GM12878 (cell line): ENCODE data around the gene MBOAT1. TPM values are rescaled to one million over a fixed set of nuclear protein-coding genes. Genes with fewer than 3 reads are reported as not detected.

Experiments used
- ATAC-seq: fragments of 200-7000 bp; cut with Tn5 transposase; 3 replicates; pipeline ENCODE4 v1.9.1; 2020; ENCODE audit warnings: mild to moderate bottlenecking, moderate library complexity
- BruUV-seq: library from RNA; stranded (reverse); fragments of 400-500 nt; replicated peaks from 2 replicates; lab custom pipeline; 2021; lab: Mats Ljungman, UMichigan
- CTCF ChIA-PET: fragments of 300-600 bp; sonication (Branson Sonifier 250); formaldehyde crosslinking; extraction: SDS; loops from one replicate; lab custom pipeline; 2021; ENCODE audit warnings: inconsistent platforms; lab: Yijun Ruan, JAX
- POLR2A ChIA-PET: fragments of 350-600 bp; formaldehyde crosslinking; extraction: SDS; loops from one replicate; lab custom pipeline; 2021; ENCODE audit warnings: inconsistent platforms; lab: Charles Lee
- RAD21 ChIA-PET: fragments of 300-600 bp; sonication (Branson Sonifier 250); formaldehyde crosslinking; loops from one replicate; lab custom pipeline; 2023; ENCODE audit warnings: antibody characterized with exemption; ENCODE audit not compliant: unreplicated experiment; lab: Charles Lee
- SMC1A ChIA-PET: fragments of 300-600 bp; sonication (Branson Sonifier 250); formaldehyde crosslinking; loops from one replicate; lab custom pipeline; 2023; ENCODE audit not compliant: unreplicated experiment, uncharacterized antibody; lab: Charles Lee
- DNase-seq: peaks from one replicate; pipeline ENCODE4 v3.0.0-alpha.2; 2011; ENCODE audit warnings: low read depth, low spot score
- FAIRE-seq: peaks from 3 replicates; lab custom pipeline; 2011; peaks lifted over from hg19 to GRCh38; lab: Jason Lieb, UNC
- H2AFZ ChIP-seq: 2 replicates; pipeline ENCODE4 v1.6.0; 2011; ENCODE audit warnings: low read depth, low read length, control low read depth; ENCODE audit not compliant: control insufficient read depth
- H3K27ac ChIP-seq: 2 replicates; pipeline ENCODE4 v1.5.1; 2011; ENCODE audit warnings: control low read depth; ENCODE audit not compliant: control insufficient read depth, insufficient read depth
- H3K27me3 ChIP-seq, 2 experiments: replicated peaks in 1 of 2; 2 replicates each; pipeline versions ENCODE4 v1.6.0 to v1.6.1; 2011; ENCODE audit warnings: low read length in 1 of 2; ENCODE audit not compliant: control insufficient read depth in 2 of 2, insufficient read depth in 2 of 2
- H3K36me3 ChIP-seq, 2 experiments: 2 replicates each; pipeline ENCODE4 v1.5.1; 2011; ENCODE audit warnings: low read length in 1 of 2; ENCODE audit not compliant: control insufficient read depth in 2 of 2, insufficient read depth in 2 of 2
- H3K4me1 ChIP-seq: 2 replicates; pipeline ENCODE4 v1.6.1; 2011; ENCODE audit warnings: mild to moderate bottlenecking, low read length, moderate library complexity, mixed read lengths; ENCODE audit not compliant: control insufficient read depth, insufficient read depth
- H3K4me2 ChIP-seq: 2 replicates; pipeline ENCODE4 v1.6.0; 2011; ENCODE audit warnings: control low read depth; ENCODE audit not compliant: control insufficient read depth, insufficient read depth
- H3K4me3 ChIP-seq: fragments of 200-600 bp; sonication (generic); 2 replicates; pipeline ENCODE4 v1.5.1; 2016
- H3K79me2 ChIP-seq: 2 replicates; pipeline ENCODE4 v1.6.0; 2011; ENCODE audit warnings: low read length; ENCODE audit not compliant: control insufficient read depth, insufficient read depth
- H3K9ac ChIP-seq: 2 replicates; pipeline ENCODE4 v1.8.0; 2011; ENCODE audit warnings: low read length, control low read depth, mixed read lengths; ENCODE audit not compliant: control insufficient read depth, insufficient read depth
- H3K9me3 ChIP-seq: replicated peaks from 3 replicates; pipeline ENCODE4 v1.5.1; 2011; ENCODE audit warnings: mild to moderate bottlenecking, low read length; ENCODE audit not compliant: control insufficient read depth, insufficient read depth
- H4K20me1 ChIP-seq: 2 replicates; pipeline ENCODE4 v1.6.0; 2011; ENCODE audit not compliant: control insufficient read depth, insufficient read depth
- CBFB ChIP-seq: IDR thresholded peaks from 2 replicates; pipeline ENCODE4 v1.6.1; 2016; ENCODE audit warnings: antibody characterized with exemption, low read depth
- CBX5 ChIP-seq: sonication (generic); IDR thresholded peaks from 2 replicates; pipeline ENCODE4 v1.6.1; 2016; ENCODE audit warnings: low read depth, moderate library complexity, mild to moderate bottlenecking, inconsistent platforms
- DPF2 ChIP-seq: fragments of 450-650 bp; IDR thresholded peaks from 2 replicates; pipeline ENCODE4 v1.6.1; 2017; ENCODE audit warnings: mild to moderate bottlenecking
- EED ChIP-seq: sonication (generic); IDR thresholded peaks from 2 replicates; pipeline ENCODE4 v1.6.1; 2016; ENCODE audit warnings: antibody characterized with exemption, low read depth
- EP300 ChIP-seq, 2 experiments: fragments of 150-350 bp in 1 of 2; IDR thresholded peaks; 2 replicates each; pipeline ENCODE4 v1.6.1; 2011 to 2012; ENCODE audit warnings: low read depth in 2 of 2, low read length in 2 of 2, borderline replicate concordance in 1 of 2, improper control_type of control experiment in 1 of 2, inconsistent platforms in 1 of 2; ENCODE audit not compliant: control insufficient read depth in 1 of 2
- HDAC2 ChIP-seq: fragments of 200-600 bp; sonication (generic); IDR thresholded peaks from 2 replicates; pipeline ENCODE4 v1.6.1; 2017
- JUND ChIP-seq: IDR thresholded peaks from 2 replicates; pipeline ENCODE4 v1.6.1; 2012; ENCODE audit warnings: low read depth, mild to moderate bottlenecking, low read length, improper control_type of control experiment, moderate library complexity
- PML ChIP-seq: IDR thresholded peaks from 2 replicates; pipeline ENCODE4 v1.6.1; 2012; ENCODE audit warnings: low read length, inconsistent platforms
- POLR2AphosphoS2 ChIP-seq: IDR thresholded peaks from 2 replicates; pipeline ENCODE4 v1.6.1; 2011; ENCODE audit warnings: low read depth, mild to moderate bottlenecking, low read length, improper control_type of control experiment, moderate library complexity
- POLR2AphosphoS5 ChIP-seq: IDR thresholded peaks from 2 replicates; pipeline ENCODE4 v1.6.1; 2011; ENCODE audit warnings: mild to moderate bottlenecking, low read length, inconsistent platforms
- RBBP5 ChIP-seq: fragments of 200-600 bp; sonication (generic); conservative IDR thresholded peaks from 2 replicates; pipeline ENCODE4 v1.6.1; 2016
- RELA ChIP-seq: fragments of 450-650 bp; IDR thresholded peaks from 2 replicates; pipeline ENCODE4 v1.8.0; 2014; ENCODE audit warnings: borderline replicate concordance; ENCODE audit not compliant: partially characterized antibody
- WGBS: methylation state at CpG from one replicate; pipeline ENCODE4 v1.1.6; 2016; ENCODE audit warnings: low lambda C conversion rate; ENCODE audit not compliant: insufficient replicate concordance, insufficient coverage; ENCODE audit errors: missing lambda C conversion rate; 5-methylcytosine and 5-hydroxymethylcytosine counted together
- in situ Hi-C: fragments of 300-500 bp; cut with MboI; formaldehyde crosslinking; loops from 9 replicates; pipeline ENCODE4 v1.14.3; 2018; ENCODE audit warnings: mixed read lengths
- intact Hi-C: fragments of 100-400 bp; cut with micrococcal nuclease; formaldehyde crosslinking; loops from one replicate; pipeline ENCODE4 v1.14.2; 2022; ENCODE audit not compliant: unreplicated experiment
- polyA plus RNA-seq, 11 experiments: library from polyadenylated mRNA; depleted of rRNA in 4 of 11; unstranded in 6 of 11; stranded (reverse) in 5 of 11; fragments of >200 nt; fragmentation: Nextera tagmentation in 4 of 11; fragmentation: Illumina TruSeq in 1 of 11; extraction: Ambion mirVana in 4 of 11; extraction: Trizol in 1 of 11; gene quantifications; 1 replicate in 1 of 11; 2 replicates in 10 of 11; pipeline versions ENCODE4 v1.2.1 to v1.2.3, GENCODE V29; 2011 to 2016; ENCODE audit warnings: inconsistent platforms in 2 of 11, missing spikeins in 2 of 11, low read depth in 1 of 11
- total RNA-seq, 4 experiments: library from RNA; depleted of rRNA in 3 of 4; stranded (reverse); fragments of >200 nt in 3 of 4; fragmentation: Illumina TruSeq in 1 of 4; extraction: Trizol in 1 of 4; gene quantifications; 2 replicates each; pipeline versions ENCODE4 v1.2.1 to v1.2.3, GENCODE V29; 2013 to 2021
- TF ChIP-seq, protein P1 (sequence below), 3 experiments: IDR thresholded peaks in 2 of 3; conservative IDR thresholded peaks in 1 of 3; 2 replicates each; pipeline ENCODE4 v1.5.1; 2011; ENCODE audit warnings: low read depth in 3 of 3, low read length in 3 of 3, mild to moderate bottlenecking in 3 of 3, control low read depth in 2 of 3, moderate library complexity in 2 of 3, inconsistent platforms in 1 of 3, mixed read lengths in 1 of 3; ENCODE audit not compliant: control insufficient read depth in 2 of 3, insufficient read depth in 1 of 3; ENCODE audit errors: extremely low read depth in 1 of 3
- TF ChIP-seq, protein P2 (sequence below): fragments of 450-650 bp; IDR thresholded peaks from 2 replicates; pipeline ENCODE4 v1.6.1; 2018; ENCODE audit warnings: mild to moderate bottlenecking, low read depth, moderate library complexity; ENCODE audit not compliant: partially characterized antibody

Gene MBOAT1
- total and polyA plus RNA-seq, 10 of the 15 experiments (the other 5 are each of a cell fraction or from before 2014, with no cell fraction given) = 0.39 to 21.0 (median 11.6) TPM

DNA sequence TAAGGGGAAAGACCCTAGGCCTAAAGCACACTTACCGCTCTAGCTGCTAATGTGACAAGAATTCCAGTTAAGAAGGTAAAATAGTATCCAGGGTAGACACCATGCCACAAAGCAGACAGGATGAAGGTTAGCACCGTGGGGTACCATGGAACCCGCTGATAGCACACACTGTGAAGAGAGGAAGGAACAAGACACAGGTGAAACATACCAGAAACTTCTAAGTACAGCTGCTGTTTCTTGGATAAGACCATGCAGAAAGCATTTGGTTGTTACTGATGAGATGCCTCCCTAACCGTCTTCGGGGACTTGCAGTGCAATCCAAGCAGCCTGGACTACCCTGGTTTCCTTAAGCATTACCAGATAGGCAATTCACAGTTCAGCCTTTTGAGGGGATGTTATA is 99.4 kb downstream of the MBOAT1 start:
- no TSS peak for BruUV-seq
- ChIA-PET POLR2A (no interaction called here), RAD21 (no interaction called here), SMC1A (interaction anchor here (0.6 to 0.9 kb wide), 2 partner anchors 8 to 22 kb away, joined by 3 read pairs; no protein-coding TSS in a partner anchor), CTCF (interaction anchor here (4.4 kb wide), 1 partner anchor 14 kb away, joined by 29 read pairs; no protein-coding TSS in a partner anchor)
- no peak overlapping the region for H3K4me3 ChIP-seq
- no peak overlapping the region for H3K9ac ChIP-seq
- H3K79me2 ChIP-seq = no peaks in the 10 kb centered on the region
- H2AFZ ChIP-seq = no peak overlapping the region
- no peaks in the 10 kb centered on the region; the same call in 1 of the 2 replicates for H3K4me1 ChIP-seq
- no peak for FAIRE-seq
- no peak overlapping the region for H3K27ac ChIP-seq
- intact Hi-C loops (no loop called here), in situ Hi-C loops (no loop called here)
- DNase-seq = no peak
- H3K4me2 ChIP-seq = no peak overlapping the region
- no peak for ATAC-seq
- TF ChIP-seq, protein P1, sequence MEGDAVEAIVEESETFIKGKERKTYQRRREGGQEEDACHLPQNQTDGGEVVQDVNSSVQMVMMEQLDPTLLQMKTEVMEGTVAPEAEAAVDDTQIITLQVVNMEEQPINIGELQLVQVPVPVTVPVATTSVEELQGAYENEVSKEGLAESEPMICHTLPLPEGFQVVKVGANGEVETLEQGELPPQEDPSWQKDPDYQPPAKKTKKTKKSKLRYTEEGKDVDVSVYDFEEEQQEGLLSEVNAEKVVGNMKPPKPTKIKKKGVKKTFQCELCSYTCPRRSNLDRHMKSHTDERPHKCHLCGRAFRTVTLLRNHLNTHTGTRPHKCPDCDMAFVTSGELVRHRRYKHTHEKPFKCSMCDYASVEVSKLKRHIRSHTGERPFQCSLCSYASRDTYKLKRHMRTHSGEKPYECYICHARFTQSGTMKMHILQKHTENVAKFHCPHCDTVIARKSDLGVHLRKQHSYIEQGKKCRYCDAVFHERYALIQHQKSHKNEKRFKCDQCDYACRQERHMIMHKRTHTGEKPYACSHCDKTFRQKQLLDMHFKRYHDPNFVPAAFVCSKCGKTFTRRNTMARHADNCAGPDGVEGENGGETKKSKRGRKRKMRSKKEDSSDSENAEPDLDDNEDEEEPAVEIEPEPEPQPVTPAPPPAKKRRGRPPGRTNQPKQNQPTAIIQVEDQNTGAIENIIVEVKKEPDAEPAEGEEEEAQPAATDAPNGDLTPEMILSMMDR (IDR thresholded peaks at IDR 0.05 in 2 of 3, conservative IDR thresholded peaks at IDR 0.05 in 1 of 3; ENCODE audit: control insufficient read depth in 2 of 3, extremely low read depth in 1 of 3, insufficient read depth in 1 of 3, low read depth in 3 of 3, low read length in 3 of 3) = no peak
- TF ChIP-seq RELA (no peak), HDAC2 (no peak), POLR2AphosphoS5 (no peak), JUND (no peak)
- no peaks in the 10 kb centered on the region for H3K9me3 ChIP-seq
- H3K36me3 ChIP-seq = peaks cover 3 to 7% of the 10 kb centered on the region in 2 experiments; a peak in 3 of 4 replicates
- H3K27me3 ChIP-seq = no peaks in the 10 kb centered on the region
- 97% methylated on average over 5 of the region's 5 CpGs for WGBS
- no peaks in the 10 kb centered on the region for H4K20me1 ChIP-seq

DNA sequence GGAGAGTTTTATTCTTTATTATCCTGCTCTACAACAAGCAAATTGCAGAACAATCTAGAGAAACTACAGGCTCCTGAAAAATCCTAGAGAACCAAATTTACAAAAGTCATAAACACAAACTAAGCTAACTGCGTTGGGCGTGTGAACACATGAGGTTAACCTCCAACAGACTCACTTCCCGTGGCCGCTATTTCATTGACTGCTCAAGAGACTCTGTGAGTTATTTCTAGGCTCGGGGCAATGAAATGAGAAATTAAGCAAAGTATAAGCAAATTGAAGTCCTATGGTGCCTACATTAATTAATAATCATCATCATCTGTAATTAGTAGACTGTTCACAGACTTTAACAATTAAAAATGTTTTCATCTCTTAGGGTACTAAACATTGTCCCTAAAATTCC is 100.0 kb downstream of the MBOAT1 start:
- Histone ChIP-seq H3K9me3 (no peaks in the 10 kb centered on the region), H3K4me1 (no peaks in the 10 kb centered on the region; the same call in 1 of the 2 replicates), H2AFZ (no peak overlapping the region), H3K9ac (no peak overlapping the region), H3K79me2 (no peaks in the 10 kb centered on the region), H3K36me3 (peaks cover 1 to 7% of the 10 kb centered on the region in 2 experiments; a peak in 3 of 4 replicates), H3K27ac (no peak overlapping the region), H4K20me1 (no peaks in the 10 kb centered on the region), H3K4me2 (no peak overlapping the region), H3K4me3 (no peak overlapping the region), H3K27me3 (no peaks in the 10 kb centered on the region)
- no TSS peak for BruUV-seq
- ChIA-PET SMC1A (interaction anchor here (0.6 to 0.9 kb wide), 2 partner anchors 9 to 21 kb away, joined by 3 read pairs; no protein-coding TSS in a partner anchor), RAD21 (no interaction called here), CTCF (interaction anchor here (4.4 kb wide), 1 partner anchor 15 kb away, joined by 29 read pairs; no protein-coding TSS in a partner anchor), POLR2A (no interaction called here)
- FAIRE-seq (no peak), DNase-seq (no peak), ATAC-seq (no peak)
- 85% methylated on average over 5 of the region's 5 CpGs for WGBS
- in situ Hi-C loops (no loop called here), intact Hi-C loops (no loop called here)
- no peak for TF ChIP-seq RBBP5
- TF ChIP-seq, protein P2, sequence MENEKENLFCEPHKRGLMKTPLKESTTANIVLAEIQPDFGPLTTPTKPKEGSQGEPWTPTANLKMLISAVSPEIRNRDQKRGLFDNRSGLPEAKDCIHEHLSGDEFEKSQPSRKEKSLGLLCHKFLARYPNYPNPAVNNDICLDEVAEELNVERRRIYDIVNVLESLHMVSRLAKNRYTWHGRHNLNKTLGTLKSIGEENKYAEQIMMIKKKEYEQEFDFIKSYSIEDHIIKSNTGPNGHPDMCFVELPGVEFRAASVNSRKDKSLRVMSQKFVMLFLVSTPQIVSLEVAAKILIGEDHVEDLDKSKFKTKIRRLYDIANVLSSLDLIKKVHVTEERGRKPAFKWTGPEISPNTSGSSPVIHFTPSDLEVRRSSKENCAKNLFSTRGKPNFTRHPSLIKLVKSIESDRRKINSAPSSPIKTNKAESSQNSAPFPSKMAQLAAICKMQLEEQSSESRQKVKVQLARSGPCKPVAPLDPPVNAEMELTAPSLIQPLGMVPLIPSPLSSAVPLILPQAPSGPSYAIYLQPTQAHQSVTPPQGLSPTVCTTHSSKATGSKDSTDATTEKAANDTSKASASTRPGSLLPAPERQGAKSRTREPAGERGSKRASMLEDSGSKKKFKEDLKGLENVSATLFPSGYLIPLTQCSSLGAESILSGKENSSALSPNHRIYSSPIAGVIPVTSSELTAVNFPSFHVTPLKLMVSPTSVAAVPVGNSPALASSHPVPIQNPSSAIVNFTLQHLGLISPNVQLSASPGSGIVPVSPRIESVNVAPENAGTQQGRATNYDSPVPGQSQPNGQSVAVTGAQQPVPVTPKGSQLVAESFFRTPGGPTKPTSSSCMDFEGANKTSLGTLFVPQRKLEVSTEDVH = no peak
- TF ChIP-seq CBFB = no peak
- TF ChIP-seq CBX5 = no peak
- no peak for TF ChIP-seq EP300 (IDR thresholded peaks at IDR 0.05; ENCODE audit: borderline replicate concordance in 1 of 2, control insufficient read depth in 1 of 2, low read depth in 2 of 2, low read length in 2 of 2)
- TF ChIP-seq POLR2AphosphoS2 = no peak
- TF ChIP-seq PML = no peak
- no peak for TF ChIP-seq EED
- no peak for TF ChIP-seq DPF2
